Activated T-cell treated with anti-CD3 and anti-CD28 coated beads, Interleukin-2, amount 50 U/mL, for 1 hour (primary cell): Measurements from ENCODE around the gene KCNK4.

ENCODE experiments used
- DNase-seq: peaks from one replicate; pipeline ENCODE4 v3.0.0-alpha.2; 2020

The KCNK4 gene

GRCh38 chr11:64269540-64270220, 21.4 kb upstream of the KCNK4 start:
- DNase-seq = peak; percentile 98

GRCh38 chr11:64275031-64275800, 15.9 kb upstream of the KCNK4 start:
- no peak for DNase-seq

DNA sequence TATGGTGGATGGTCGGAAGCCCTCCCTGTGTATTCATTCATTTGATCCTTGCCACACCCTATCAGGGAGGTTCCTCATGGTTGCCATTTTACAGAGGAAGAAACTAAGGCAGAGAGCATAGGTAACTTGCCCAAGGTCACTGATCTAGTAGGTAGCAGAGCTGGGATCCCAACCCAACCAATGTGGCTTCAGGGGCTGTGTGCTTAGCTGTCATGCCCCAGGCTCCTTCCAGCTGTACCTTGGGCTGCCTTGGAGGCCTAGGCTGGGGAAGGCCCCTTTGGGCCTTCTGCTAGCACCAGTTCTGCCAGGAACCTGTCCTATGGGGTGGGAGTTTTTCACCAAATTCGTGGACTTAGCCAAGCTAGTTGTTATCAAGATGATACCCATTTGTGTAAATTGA, 15.3 kb upstream of the KCNK4 start:
- no peak for DNase-seq

- DNase-seq = no peak
Measured at GRCh38 chr11:64276653-64277431, 14.3 kb upstream of the KCNK4 start.

- DNase-seq = no peak
Measured at GRCh38 chr11:64278576-64279190, 12.4 kb upstream of the KCNK4 start.

DNA sequence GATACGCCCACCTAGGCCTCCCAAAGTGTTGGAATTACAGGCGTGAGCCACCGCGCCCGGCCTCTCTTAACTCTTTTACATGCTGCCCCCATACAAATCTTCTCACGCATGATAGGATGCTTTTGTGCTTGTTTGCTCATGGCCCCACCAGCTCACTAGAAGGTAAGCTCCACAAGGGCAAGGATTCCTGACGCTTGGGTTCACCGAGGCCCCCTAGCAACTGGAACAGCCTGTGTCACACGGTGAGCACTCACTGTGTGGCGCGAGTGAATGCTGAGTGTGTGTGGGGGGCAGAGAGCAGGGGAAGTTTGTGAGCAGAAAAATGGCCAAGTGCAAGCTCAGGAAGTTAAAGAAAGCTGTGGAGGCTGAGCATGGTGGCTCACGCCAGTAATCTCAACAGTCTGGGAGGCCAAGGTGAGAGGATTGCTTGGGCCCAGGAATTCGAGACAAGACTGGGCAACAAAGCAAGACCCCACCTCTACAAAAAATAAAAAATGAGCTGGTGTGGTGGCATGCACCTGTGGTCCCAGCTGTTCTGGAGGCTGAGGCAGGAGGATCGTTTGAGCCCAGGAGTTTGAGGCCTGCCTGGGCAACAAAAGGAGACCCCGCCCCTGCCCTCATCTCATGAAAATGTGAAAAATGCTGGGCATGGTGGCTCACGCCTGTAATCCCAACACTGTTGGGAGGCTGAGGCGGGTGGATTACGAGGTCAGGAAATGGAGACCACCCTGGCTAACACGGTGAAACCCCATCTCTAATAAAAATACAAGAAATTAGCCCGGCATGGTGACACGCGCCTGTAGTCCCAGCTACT, 8.9 kb upstream of the KCNK4 start:
- DNase-seq = no peak

DNA sequence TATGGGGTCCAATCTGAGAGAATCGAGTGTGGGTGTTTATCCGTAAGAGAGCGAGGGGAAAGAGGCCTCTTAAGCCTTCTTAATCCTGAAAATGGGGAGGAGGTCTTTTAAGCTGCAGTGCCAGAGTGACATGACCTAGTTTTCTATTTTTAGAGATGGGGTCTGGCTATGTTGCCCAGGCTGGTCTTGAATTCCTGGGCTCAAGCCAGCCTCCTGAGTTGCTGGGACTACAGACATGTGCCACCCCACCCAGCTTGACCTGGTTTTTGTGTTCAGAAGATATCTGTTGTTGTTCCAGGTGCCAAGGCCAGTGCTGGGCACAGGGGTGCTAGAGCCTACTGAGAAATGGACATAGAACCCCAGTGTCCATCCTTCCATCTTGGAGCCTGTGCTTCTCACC, 8.0 kb upstream of the KCNK4 start:
- DNase-seq = no peak

DNA sequence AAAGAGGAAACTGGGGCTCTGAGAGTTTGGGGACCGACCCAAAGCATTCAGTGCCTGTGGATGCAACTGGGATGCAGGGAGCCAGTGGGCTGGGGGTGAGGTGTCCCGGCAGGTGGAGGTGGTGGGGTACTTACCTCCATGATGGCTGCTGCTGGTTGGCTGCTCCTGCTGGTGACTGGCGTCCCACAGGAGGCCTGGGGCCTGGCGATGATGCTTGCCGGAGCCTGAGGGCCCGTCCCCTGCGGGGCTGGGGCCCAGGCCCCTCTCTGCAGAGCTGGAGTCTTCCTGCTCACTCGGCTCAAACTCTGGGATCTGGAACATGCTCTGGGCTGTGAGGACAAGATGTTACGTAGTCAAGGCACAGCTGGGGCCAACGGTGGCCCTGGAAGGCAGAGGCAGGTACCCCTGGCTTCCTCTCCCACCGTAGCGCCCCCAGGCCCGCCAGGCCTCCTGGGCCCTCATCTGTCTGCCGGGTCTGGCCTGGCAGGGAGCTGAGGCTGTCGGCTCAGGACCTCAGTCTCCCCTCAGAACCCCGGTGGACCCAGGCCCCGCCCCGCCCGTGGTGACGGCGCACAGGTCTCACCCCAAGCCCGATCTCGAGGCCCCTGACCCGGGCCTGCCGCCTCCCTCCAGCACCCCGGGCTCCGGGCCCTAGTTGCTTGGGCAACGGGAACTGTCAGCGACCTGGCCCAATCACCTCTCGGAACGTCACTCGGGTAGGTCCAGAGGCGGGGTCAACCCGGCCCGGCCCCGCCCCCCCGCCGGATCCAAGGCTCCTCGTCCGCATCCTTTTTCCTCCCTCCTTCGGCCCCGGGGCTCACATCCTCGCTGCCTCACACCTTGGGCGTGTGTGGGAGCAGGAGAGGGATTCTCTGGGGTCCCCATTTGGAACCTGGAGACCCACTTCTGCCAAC, 6.8 kb upstream of the KCNK4 start, which contains the start of gene BAD:
BAD (minus strand) TSS at position 618 of the 914 bp plus-strand sequence; CDS start at position 321, 297 bp downstream.
- DNase-seq = peak; percentile 92

- peak; percentile 99 for DNase-seq
Measured at GRCh38 chr11:64284962-64285884, 5.9 kb upstream of the KCNK4 start, which contains the start of gene GPR137. TSS of gene GPR137 (plus strand) at chr11:64285848. CDS start at chr11:64286525, 677 bp downstream.

DNA sequence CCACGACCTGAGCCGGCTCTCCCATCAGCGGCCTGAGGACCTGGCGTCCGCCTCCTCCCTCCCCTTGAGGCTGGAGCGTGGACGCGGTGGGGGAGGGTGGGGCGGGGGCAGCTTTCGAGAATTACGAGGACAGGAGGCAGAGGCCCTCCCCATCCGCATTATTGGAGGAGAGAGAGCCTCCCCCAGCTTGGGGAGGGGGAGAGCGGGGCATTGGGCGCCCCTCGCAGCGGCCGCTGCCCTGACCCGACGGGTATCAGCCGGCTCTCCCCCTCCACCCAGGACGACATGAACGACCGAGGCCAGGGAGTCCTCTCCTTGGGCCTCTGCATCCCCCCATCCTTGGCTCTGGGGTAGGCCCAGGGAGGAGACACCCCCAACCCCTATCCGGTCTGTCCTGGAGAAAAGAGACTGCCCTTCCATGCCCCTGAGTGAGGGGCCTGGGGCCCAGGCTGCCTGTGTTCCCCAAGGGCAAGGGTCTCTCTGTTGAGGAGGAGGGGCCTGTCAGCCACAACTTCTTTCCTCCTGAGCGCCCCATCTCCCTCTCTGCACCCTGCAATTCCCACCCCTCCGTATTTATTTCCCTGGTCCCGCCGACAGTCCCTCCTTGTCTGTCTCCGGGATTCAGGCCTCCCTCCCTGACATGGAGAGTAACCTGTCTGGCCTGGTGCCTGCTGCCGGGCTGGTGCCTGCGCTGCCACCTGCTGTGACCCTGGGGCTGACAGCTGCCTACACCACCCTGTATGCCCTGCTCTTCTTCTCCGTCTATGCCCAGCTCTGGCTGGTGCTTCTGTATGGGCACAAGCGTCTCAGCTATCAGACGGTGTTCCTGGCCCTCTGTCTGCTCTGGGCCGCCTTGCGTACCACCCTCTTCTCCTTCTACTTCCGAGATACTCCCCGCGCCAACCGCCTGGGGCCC, 5.0 kb upstream of the KCNK4 start:
- DNase-seq = no peak

- DNase-seq = no peak
Measured at GRCh38 chr11:64286801-64287159, 4.3 kb upstream of the KCNK4 start.

- DNase-seq = no peak
Measured at GRCh38 chr11:64287676-64288352, 3.3 kb upstream of the KCNK4 start.

GRCh38 chr11:64288353-64288750, 2.8 kb upstream of the KCNK4 start:
- DNase-seq = no peak

DNA sequence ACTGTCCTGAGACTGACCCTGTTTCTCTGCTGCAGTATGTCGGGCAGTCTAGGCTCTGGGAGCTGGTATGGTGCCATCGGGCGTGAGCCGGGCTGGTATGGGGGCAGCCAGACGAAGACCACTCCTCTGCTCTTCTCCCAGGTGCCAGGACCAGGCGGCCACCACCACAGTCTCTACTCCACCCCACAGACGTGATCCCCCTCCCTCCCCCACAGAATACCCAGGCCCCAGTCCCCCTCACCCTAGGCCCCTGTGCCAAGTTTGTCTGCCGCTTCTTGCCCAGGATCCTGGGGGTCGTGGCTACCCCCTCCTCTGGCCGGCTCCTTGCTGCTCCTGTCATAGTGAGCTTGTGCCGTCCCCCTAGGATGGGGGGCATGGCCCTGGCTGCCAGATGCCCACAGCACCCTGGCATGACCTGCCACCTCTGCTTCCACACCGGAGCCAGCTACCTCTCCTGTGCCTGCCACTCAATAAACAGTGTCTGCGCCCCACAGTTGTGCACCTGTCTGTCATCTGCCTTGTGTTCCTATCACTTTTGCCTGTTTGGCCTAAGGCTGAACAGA, 2.0 kb upstream of the KCNK4 start:
- no peak for DNase-seq

GRCh38 chr11:64290352-64291261, 495 bp upstream of the KCNK4 start:
- no peak for DNase-seq

- no peak for DNase-seq
Measured at GRCh38 chr11:64291752-64292459, 804 bp downstream of the KCNK4 start.
